Measurements from ENCODE around the gene ZNF784. TPM values are rescaled to one million over a fixed set of nuclear protein-coding genes. Genes with fewer than 3 reads are reported as not detected.

ZNF784 gene
- total and polyA plus RNA-seq, 10 of the 15 experiments (the other 5 are each of a cell fraction or from before 2014, with no cell fraction given), result 0.10 to 5.2 (median 1.8) TPM

- peak within 1 kb of the TSS; percentile 95 for H3K4me2 ChIP-seq (ENCODE audit: control insufficient read depth, insufficient read depth)
- no peaks in the 10 kb centered on the region for H3K9me3 ChIP-seq (replicated peaks; ENCODE audit: control insufficient read depth, insufficient read depth, low read length)
- peaks cover 1 to 2% of the 10 kb centered on the region in 2 experiments; a peak in 2 of 4 replicates for H3K36me3 ChIP-seq (ENCODE audit: control insufficient read depth in 2 of 2, insufficient read depth in 2 of 2, low read length in 1 of 2)
- BruUV-seq (replicated peaks), result no TSS peak
- peak within 1 kb of the TSS; percentile 86 for H2AFZ ChIP-seq (ENCODE audit: control insufficient read depth, low read depth, low read length)
- no peaks in the 10 kb centered on the region for H3K27me3 ChIP-seq (replicated peaks in 1 of 2; ENCODE audit: control insufficient read depth in 2 of 2, insufficient read depth in 2 of 2, low read length in 1 of 2)
- WGBS (ENCODE audit: insufficient coverage, insufficient replicate concordance, low lambda C conversion rate, missing lambda C conversion rate), result 2% methylated on average over 63 of the region's 87 CpGs
- H3K79me2 ChIP-seq (ENCODE audit: control insufficient read depth, insufficient read depth, low read length), result peaks cover 47% of the 10 kb centered on the region
- peak within 1 kb of the TSS; percentile 90 for H3K27ac ChIP-seq (ENCODE audit: control insufficient read depth, insufficient read depth)
- H3K4me1 ChIP-seq (ENCODE audit: control insufficient read depth, insufficient read depth, low read length), result peaks cover 25% of the 10 kb centered on the region
- peak within 1 kb of the TSS; percentile 99 for H3K4me3 ChIP-seq
- no peak for DNase-seq (ENCODE audit: low read depth, low spot score)
- POLR2A ChIA-PET, result interaction anchor here (0.8 to 3.3 kb wide), 12 partner anchors 9 to 171 kb away, joined by 3 to 28 read pairs (median 4); partner anchors contain the start of genes FIZ1, ZNF524, ZNF628 and ZNF784
- peak within 1 kb of the TSS; percentile 91 for H3K9ac ChIP-seq (ENCODE audit: control insufficient read depth, insufficient read depth, low read length)
- H4K20me1 ChIP-seq (ENCODE audit: control insufficient read depth, insufficient read depth), result no peaks in the 10 kb centered on the region
- peak; percentile 44 for ATAC-seq
- peak; percentile 75 for FAIRE-seq
- in situ Hi-C loops (cut with MboI), result no loop called here
- CTCF ChIA-PET, result interaction anchor here (0.6 to 4.8 kb wide), 13 partner anchors 9 to 740 kb away, joined by 3 to 52 read pairs (median 6); partner anchors contain the start of gene ZNF865
- RAD21 ChIA-PET (ENCODE audit: unreplicated experiment), result interaction anchor here (0.9 to 4.4 kb wide), 7 partner anchors 10 to 667 kb away, joined by 3 to 36 read pairs (median 5); partner anchors contain the start of genes ZNF628 and ZSCAN5A
- SMC1A ChIA-PET (ENCODE audit: uncharacterized antibody, unreplicated experiment), result interaction anchor here (1.0 to 2.0 kb wide), 4 partner anchors 9 to 29 kb away, joined by 3 to 24 read pairs (median 6); no protein-coding TSS in a partner anchor
- intact Hi-C loops (cut with micrococcal nuclease; ENCODE audit: unreplicated experiment), result no loop called here
- TF ChIP-seq RB1 (IDR thresholded peaks at IDR 0.05; ENCODE audit: borderline replicate concordance), result peak; percentile 88; the same call in 1 of the 2 replicates
- TF ChIP-seq BCL3 (IDR thresholded peaks at IDR 0.05; ENCODE audit: borderline replicate concordance, insufficient read depth, low read depth, low read length, poor library complexity, severe bottlenecking), result peak; percentile 20
- TF ChIP-seq SRF (IDR thresholded peaks at IDR 0.05; ENCODE audit: low read depth in 2 of 2, low read length in 2 of 2), result no peak
- no peak for TF ChIP-seq SREBF2 (IDR thresholded peaks at IDR 0.05; ENCODE audit: low read length)
- TF ChIP-seq TCF12 (IDR thresholded peaks at IDR 0.05; ENCODE audit: low read depth, low read length), result 0 out of 2 replicates have a peak, but pooled peaks have one; percentile 23
- TF ChIP-seq ELK1 (IDR thresholded peaks at IDR 0.05; ENCODE audit: low read depth, low read length), result no peak
- peak; percentile 100 for TF ChIP-seq BACH1 (IDR thresholded peaks at IDR 0.05; ENCODE audit: borderline replicate concordance)
- TF ChIP-seq LARP7 (IDR thresholded peaks at IDR 0.05), result peak; percentile 82
- peak; percentile 94 for TF ChIP-seq ZNF207 (IDR thresholded peaks at IDR 0.05; ENCODE audit: borderline replicate concordance)
- TF ChIP-seq ZNF24 (IDR thresholded peaks at IDR 0.05), result no peak
- peak; percentile 54 for TF ChIP-seq RUNX3 (IDR thresholded peaks at IDR 0.05; ENCODE audit: low read length)
- TF ChIP-seq SP1 (IDR thresholded peaks at IDR 0.05; ENCODE audit: low read depth, low read length), result peak; percentile 83
- TF ChIP-seq CBX5 (IDR thresholded peaks at IDR 0.05; ENCODE audit: low read depth), result no peak
- no peak for TF ChIP-seq MYB (IDR thresholded peaks at IDR 0.05; ENCODE audit: borderline replicate concordance, low read depth, low read length)
- TF ChIP-seq CBFB (IDR thresholded peaks at IDR 0.05; ENCODE audit: low read depth), result no peak; the same call in 1 of the 2 replicates
- no peak for TF ChIP-seq MTA3 (IDR thresholded peaks at IDR 0.05; ENCODE audit: borderline replicate concordance, low read length)
- TF ChIP-seq MEF2B (IDR thresholded peaks at IDR 0.05; ENCODE audit: partially characterized antibody, poor library complexity, severe bottlenecking), result peak; percentile 27
- TF ChIP-seq ATF7 (IDR thresholded peaks at IDR 0.05; ENCODE audit: low read depth), result 0 out of 2 replicates have a peak, but pooled peaks have one; percentile 8
- peak; percentile 90 for TF ChIP-seq ZNF217 (IDR thresholded peaks at IDR 0.05)
- no peak for TF ChIP-seq IRF4 (IDR thresholded peaks at IDR 0.05; ENCODE audit: low read depth, low read length)
- TF ChIP-seq IKZF2 (IDR thresholded peaks at IDR 0.05), result peak; percentile 50 to 80; a peak in 3 of 4 replicates
- TF ChIP-seq BCL11A (IDR thresholded peaks at IDR 0.05; ENCODE audit: low read depth, low read length), result no peak
- no peak for TF ChIP-seq SREBF1 (IDR thresholded peaks at IDR 0.05; ENCODE audit: low read length)
Observed at GRCh38 chr19:55647732-55648584, 23.6 kb upstream of the ZNF784 start, which contains the start of gene CCDC106. Gene CCDC106, plus strand, starts transcription at chr19:55648212. Its CDS starts 835 bp downstream, at chr19:55649047.
